Prostate gland (tissue), 2 donors: Measurements from ENCODE around the gene DAAM1.

Experiments used
- POLR2A ChIP-seq: fragments of 450-650 bp; IDR thresholded peaks from one replicate; pipeline ENCODE4 v1.6.1; 2016; ENCODE audit warnings: antibody characterized with exemption, mild to moderate bottlenecking
- TF ChIP-seq, protein P1 (sequence below), 4 experiments: fragments of 200-600 bp in 2 of 4; fragments of 450-650 bp in 2 of 4; sonication (generic) in 2 of 4; IDR thresholded peaks; 1 replicate in 3 of 4; 2 replicates in 1 of 4; pipeline ENCODE4 v1.5.1; 2016 to 2019; ENCODE audit warnings: antibody characterized with exemption in 4 of 4, mild to moderate bottlenecking in 2 of 4, moderate library complexity in 2 of 4

DNA sequence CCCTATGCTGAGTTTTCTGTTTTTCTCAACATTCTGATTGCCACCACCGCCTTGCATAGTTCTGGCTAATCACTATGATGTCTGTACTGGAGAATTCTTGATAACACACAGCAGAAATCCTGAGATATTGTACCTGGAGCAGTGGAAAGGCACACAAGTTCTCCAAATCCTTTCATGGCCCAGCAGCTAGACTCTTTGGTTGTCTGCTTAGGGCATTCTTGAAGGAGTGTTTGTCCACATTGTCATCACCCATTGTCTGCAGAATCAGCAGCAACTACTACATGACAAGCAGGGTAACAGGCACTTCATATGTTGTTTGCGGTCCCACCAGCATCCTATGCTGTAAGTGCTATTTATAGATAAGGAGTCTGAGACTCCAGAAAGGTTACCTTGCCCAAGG, 128.9 kb downstream of the DAAM1 start:
- no peak for TF ChIP-seq POLR2A
- TF ChIP-seq, protein P1, sequence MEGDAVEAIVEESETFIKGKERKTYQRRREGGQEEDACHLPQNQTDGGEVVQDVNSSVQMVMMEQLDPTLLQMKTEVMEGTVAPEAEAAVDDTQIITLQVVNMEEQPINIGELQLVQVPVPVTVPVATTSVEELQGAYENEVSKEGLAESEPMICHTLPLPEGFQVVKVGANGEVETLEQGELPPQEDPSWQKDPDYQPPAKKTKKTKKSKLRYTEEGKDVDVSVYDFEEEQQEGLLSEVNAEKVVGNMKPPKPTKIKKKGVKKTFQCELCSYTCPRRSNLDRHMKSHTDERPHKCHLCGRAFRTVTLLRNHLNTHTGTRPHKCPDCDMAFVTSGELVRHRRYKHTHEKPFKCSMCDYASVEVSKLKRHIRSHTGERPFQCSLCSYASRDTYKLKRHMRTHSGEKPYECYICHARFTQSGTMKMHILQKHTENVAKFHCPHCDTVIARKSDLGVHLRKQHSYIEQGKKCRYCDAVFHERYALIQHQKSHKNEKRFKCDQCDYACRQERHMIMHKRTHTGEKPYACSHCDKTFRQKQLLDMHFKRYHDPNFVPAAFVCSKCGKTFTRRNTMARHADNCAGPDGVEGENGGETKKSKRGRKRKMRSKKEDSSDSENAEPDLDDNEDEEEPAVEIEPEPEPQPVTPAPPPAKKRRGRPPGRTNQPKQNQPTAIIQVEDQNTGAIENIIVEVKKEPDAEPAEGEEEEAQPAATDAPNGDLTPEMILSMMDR (IDR thresholded peaks at IDR 0.05), result no peak
